Measurements from ENCODE around the gene FBXO5.

Gene FBXO5

DNA sequence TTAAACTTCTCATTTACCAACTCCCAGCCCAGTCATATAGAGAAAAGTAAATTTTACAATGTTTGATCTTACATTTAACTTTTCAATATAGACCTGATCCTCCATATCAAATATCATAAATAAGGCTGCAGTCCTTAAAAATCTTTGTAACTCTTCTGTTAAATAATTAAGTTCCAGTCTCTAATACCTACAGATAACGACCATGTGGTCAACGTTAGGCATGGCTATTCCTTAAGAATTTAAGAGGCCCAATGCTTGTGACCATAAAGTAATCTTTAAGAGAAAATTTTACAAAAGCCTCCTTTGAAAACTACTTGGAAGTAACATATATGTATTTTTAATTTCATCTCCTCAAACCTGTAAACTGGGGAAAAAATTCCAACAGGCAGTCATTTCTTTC is 1.6 kb downstream of the FBXO5 start:
- DNase-seq (ENCODE audit: low spot score) = no peak
- in situ Hi-C loops (cut with MboI; ENCODE audit: low pct_unique_long_range_greater_than_20kb, low sequenced_read_pairs, unreplicated experiment) = no loop called here

DNA sequence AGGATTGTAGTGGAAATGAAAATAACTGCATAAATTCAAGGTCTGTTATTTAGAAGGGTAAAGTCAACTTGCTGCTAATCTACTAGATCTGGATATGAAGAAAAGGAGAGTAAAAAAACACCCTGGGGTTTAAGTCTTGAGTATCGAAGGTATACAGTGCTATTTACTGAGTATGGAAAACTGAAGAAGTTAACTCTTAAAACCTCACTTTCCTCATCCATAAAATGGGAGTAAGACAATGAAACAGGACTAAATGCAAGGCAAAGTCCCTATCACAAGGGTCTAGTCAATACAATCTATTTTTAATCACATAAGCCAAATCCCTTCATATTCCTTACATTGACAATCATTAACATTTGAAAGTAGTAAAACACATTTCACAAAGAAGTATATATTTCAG is 2.2 kb downstream of the FBXO5 start:
- DNase-seq (ENCODE audit: low spot score) = no peak
- TF ChIP-seq, protein P1, sequence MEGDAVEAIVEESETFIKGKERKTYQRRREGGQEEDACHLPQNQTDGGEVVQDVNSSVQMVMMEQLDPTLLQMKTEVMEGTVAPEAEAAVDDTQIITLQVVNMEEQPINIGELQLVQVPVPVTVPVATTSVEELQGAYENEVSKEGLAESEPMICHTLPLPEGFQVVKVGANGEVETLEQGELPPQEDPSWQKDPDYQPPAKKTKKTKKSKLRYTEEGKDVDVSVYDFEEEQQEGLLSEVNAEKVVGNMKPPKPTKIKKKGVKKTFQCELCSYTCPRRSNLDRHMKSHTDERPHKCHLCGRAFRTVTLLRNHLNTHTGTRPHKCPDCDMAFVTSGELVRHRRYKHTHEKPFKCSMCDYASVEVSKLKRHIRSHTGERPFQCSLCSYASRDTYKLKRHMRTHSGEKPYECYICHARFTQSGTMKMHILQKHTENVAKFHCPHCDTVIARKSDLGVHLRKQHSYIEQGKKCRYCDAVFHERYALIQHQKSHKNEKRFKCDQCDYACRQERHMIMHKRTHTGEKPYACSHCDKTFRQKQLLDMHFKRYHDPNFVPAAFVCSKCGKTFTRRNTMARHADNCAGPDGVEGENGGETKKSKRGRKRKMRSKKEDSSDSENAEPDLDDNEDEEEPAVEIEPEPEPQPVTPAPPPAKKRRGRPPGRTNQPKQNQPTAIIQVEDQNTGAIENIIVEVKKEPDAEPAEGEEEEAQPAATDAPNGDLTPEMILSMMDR (IDR thresholded peaks at IDR 0.05; ENCODE audit: extremely low read depth, insufficient read depth, missing control alignments) = no peak
- in situ Hi-C loops (cut with MboI; ENCODE audit: low pct_unique_long_range_greater_than_20kb, low sequenced_read_pairs, unreplicated experiment) = no loop called here

More for the DNA sequence above, 1.6 kb downstream of the FBXO5 start:
- TF ChIP-seq, protein P1 (IDR thresholded peaks at IDR 0.05; ENCODE audit: extremely low read depth, insufficient read depth, missing control alignments) = no peak

GRCh38 chr6:152979116-152979515 is 3.7 kb downstream of the FBXO5 start:
- in situ Hi-C loops (cut with MboI; ENCODE audit: low pct_unique_long_range_greater_than_20kb, low sequenced_read_pairs, unreplicated experiment) = no loop called here
- no peak for DNase-seq (ENCODE audit: low spot score)
- TF ChIP-seq, protein P1 (IDR thresholded peaks at IDR 0.05; ENCODE audit: extremely low read depth, insufficient read depth, missing control alignments) = no peak

DNA sequence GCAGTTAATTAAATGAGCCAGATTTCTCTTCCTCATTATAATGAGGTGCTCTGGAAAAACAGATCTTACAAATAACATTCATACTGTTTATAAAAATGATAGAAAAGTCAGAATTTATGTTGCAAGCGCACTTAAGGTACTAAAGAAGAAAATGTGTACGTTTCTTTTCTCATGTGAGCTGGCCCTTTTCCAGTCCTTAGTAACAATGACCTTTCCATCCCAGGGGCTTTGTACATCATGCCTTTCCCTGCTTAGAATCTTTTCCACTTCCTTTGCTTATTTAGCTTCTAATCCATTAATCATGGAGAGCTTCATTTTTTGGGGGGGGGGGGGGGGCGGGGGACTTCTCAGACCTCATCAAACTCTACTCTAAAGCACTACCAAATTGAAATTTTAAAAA is 4.8 kb downstream of the FBXO5 start:
- in situ Hi-C loops (cut with MboI; ENCODE audit: low pct_unique_long_range_greater_than_20kb, low sequenced_read_pairs, unreplicated experiment) = no loop called here
- no peak for DNase-seq (ENCODE audit: low spot score)
- TF ChIP-seq, protein P1 (IDR thresholded peaks at IDR 0.05; ENCODE audit: extremely low read depth, insufficient read depth, missing control alignments) = no peak

DNA sequence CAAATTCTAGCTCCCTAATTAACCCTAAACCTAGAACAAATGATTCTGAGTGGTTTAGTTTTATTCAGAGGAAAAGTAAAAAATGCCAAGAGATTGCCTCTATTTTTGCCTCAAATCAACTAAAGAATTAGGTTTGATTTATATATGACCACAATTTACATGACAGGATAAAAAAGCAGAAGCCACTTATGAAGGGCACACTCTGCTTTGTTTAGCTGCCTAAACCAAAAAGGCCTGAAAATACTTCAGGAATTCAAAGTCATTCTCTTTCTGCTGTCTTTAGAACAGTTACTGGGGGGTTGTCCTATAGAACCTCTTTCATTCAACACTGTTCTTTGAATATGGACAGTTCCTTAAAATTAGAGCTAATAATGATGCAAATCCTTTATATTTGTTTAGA is 5.3 kb downstream of the FBXO5 start:
- in situ Hi-C loops (cut with MboI; ENCODE audit: low pct_unique_long_range_greater_than_20kb, low sequenced_read_pairs, unreplicated experiment) = no loop called here
- TF ChIP-seq, protein P1 (IDR thresholded peaks at IDR 0.05; ENCODE audit: extremely low read depth, insufficient read depth, missing control alignments) = no peak
- DNase-seq (ENCODE audit: low spot score) = no peak

DNA sequence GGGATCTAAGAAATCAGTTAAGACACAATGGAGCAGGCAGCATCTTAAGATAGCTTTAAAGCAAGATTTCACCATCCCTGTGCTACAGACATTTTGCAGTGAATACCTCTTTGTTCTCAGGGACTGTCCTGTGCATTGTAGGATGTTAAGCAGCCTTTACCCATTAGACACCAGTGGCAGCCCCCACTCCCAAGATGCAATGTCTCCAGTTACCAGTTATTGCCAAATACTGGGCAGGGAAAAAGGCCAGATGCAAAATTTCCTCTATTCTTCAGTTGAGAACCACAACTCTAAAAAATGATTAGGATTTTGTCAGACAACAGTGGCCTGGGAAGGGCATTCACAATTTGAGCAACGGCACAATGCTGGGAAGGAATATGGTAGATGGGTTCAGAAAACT is 6.1 kb downstream of the FBXO5 start:
- TF ChIP-seq, protein P1 (IDR thresholded peaks at IDR 0.05; ENCODE audit: extremely low read depth, insufficient read depth, missing control alignments) = no peak
- DNase-seq (ENCODE audit: low spot score) = no peak
- in situ Hi-C loops (cut with MboI; ENCODE audit: low pct_unique_long_range_greater_than_20kb, low sequenced_read_pairs, unreplicated experiment) = no loop called here

Data from GM13977 (cell line).